Right ventricle myocardium inferior (tissue), 1 donor: ENCODE results near the gene DMKN. TPM values are rescaled to one million over a fixed set of nuclear protein-coding genes. Genes with fewer than 3 reads are reported as not detected.

Experiments used
- ATAC-seq: fragments of 200-7000 bp; cut with Tn5 transposase; one replicate; pipeline ENCODE4 v1.9.1; 2020; ENCODE audit warnings: mild to moderate bottlenecking, moderate library complexity
- DNase-seq: peaks from one replicate; pipeline ENCODE4 v3.0.0; 2021; ENCODE audit errors: missing footprints
- intact Hi-C: fragments of 100-400 bp; cut with DNase I; formaldehyde crosslinking; loops from one replicate; pipeline ENCODE4 v1.11.0; 2022
- total RNA-seq: library from RNA; stranded (reverse); fragmentation: NEBNext Ultra II Directional; extraction: Animal tissue kit (Norgen Biotek cat#: 25700); gene quantifications from one replicate; pipeline ENCODE4 v1.2.1, GENCODE V29; 2021
- donor health status: DM: no; HTN: yes; CAD: no; lungs with severe emphysema.

Gene DMKN
- total RNA-seq, 1 donor from 2014 or later = 3.4 TPM

DNA sequence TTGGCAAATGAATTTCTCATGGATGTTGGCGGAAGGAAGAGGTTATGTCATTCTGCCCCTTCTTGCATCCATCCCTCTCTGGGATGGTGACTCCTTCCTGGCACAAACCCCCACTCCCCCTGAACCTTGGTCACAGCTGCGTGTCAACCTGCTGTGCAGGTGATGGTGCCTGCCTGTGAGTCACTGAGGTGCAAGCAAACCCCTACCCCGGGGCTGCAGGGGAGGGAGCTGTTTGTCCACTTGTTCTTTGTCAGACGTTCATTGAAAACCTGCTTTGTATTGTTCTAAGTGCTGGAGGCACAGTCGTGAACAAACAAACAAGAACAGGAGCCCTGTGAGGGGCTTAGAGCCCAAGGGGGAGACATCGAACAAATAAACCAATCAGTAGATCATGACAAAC lies 17.8 kb upstream of the DMKN start:
- ATAC-seq (no peak), DNase-seq (no peak)
- intact Hi-C loops = no loop called here

DNA sequence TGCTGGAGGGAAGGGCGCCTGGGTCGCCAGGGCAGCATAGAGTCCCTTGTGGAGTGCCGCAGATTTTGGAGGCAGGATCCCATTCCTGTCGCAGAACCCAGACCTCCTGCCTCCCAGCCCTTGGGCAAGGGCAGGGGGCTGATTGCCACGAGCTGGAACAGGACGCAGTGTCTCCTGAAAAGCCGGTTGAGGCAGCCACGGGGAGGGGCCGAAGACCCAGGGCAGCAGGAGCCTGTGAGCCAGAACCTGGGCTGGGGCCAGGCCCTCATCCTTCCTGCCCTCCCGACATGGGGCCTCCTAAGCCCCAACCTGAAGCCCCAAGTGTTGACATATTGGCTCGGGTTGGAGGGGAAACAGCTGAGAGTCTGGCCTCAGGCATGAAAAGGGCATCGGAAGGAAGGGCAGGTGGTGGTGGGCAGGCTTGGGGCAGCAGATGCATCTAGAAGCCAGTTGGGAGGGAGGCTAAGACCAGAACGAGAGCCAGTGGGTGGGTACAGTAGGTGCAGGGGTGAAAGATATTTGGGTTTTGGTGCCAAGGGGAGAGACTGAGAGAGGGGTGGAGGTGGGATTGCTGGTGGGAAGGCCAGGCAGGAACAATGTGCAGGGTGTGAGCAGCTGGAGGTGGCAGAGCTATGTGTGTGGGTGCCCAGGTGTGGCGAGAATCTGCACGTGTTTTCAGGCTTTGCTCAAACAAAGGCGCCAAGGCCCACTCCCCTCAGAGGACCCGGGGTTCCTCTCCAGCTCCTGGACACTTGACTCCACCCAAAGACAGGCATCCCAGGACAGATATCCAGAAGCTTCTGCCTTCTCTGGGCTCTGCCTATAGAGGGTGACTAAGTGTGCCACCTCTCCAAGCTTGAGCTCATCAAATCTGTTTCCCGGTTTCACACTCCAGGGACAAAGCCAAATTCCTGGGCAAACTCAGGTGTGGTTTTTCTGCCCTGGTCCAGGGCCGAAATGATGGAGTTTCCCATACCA lies 16.1 kb upstream of the DMKN start:
- intact Hi-C loops = no loop called here
- ATAC-seq = no peak
- no peak for DNase-seq

DNA sequence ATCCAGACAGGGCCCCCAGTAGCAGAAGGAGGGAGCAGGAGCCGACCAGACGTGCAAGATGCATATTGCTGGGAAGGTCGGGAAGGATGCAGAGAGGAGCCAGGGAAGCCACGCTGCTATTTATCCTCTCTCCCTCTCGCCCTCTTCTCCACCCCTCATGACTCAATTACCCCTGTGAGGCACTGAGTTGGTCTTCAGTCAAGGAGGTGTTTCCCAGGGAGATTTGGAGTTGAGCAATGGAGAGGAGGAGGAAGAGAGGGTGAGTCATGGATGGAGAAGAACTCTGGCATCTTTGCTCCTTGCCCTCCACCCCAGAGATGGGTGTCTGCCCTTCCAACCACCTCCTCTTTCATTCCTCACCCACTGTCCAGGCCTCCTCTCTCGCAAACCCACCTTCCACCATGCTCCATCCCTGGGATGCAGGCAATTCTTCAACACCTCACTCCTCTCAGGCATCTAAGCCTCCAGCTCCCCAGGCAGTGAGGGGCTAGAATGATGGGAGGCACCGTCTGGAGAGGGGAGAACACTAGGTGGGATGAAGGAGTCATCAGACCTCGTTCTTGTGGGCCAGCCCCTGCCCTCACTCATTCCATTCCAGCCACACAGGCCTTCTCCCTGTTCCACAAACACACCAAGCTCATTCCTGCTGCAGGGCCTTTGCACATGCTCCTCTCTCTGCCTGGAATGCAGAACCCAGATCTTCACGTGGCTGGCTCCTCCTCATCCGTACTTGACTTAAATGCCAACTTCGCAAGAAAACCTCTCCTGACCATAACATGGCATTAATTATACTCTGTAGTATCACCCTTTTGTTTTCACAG lies 15.0 kb upstream of the DMKN start, which contains the start of gene SBSN:
TSS of gene SBSN (minus strand) at position 94 of the 821 bp plus-strand sequence. CDS start at position 64, 30 bp downstream.
- DNase-seq = no peak
- intact Hi-C loops = no loop called here
- no peak for ATAC-seq

DNA sequence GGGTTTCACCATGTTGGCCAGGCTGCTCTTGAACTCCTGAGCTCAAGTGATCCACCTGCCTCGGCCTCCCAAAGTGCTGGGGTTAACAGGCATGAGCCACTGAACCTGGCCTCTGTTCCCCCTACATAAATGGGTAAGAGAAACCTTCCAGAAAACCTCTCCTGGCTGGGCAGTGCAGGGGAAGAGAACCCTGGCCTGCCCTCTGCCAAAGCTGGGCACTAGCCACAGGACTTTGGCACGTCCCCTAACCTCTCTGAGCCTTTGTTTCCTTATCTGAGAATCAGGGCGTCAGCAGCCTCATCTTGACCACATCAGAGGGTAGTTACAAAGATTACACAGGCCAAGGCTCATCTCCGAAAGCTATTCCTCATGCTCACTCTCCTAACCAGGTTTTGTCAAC lies 12.4 kb upstream of the DMKN start:
- DNase-seq = no peak
- intact Hi-C loops = no loop called here
- no peak for ATAC-seq

DNA sequence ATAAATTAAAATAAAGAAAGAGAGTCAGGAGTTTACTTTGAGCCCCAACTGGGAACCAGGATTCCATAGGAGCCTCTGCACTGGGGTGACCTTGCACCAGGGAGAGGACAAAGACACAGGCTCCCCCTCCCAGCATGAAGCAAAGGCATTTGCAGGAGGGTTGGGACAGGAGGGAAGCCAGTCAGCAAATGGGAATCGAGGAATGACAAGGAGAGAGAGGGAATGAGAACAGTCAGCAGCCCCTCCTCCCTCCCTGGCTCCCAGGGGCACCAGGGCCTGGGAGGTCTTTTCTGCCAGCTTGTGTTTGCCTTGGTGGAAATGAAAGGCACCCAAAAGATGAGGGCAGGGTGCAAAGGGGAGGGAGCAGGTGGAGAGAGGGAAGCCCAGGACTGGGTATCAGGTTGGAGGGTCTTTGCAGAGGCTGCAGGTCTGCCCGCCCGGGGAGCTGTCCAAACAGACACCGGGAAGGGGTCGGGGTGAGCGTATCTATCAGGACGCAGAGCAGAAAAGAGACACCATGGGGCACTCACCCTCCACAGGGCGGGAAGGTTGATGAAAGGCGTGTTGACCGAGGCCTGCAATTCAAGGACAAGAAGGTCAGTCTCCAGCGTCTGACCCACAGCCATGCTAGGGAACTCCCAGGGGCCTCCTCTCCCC lies 10.9 kb upstream of the DMKN start:
- DNase-seq (no peak), ATAC-seq (no peak)
- intact Hi-C loops = no loop called here

DNA sequence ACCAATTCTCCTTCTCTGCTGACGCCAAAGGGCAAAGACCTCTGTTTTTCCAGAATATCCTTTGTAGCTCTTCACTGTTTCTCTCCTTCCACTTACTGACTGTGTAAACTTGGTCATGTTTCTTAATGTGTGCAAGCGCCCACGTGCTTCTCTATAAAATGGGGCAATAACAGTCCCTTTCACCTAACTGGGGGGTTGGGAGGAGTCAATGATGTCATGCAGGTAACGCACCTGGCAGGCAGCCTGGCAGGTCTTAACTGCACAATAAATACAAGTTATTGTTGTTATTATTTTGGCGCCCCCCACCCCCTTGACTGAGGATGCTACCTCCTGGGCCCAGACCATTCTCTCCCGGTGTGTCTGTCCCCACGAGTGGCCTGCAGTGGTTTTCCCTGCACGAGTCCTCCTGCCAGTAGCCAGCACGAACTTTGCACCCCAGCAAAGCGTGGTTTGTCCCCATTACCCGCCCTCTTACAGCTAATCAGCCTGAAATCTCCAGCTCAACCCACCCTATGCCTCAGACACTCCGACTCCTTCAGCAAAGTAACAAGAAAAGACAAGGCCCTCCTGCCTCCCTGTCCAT lies 9.4 kb upstream of the DMKN start:
- intact Hi-C loops = no loop called here
- DNase-seq (no peak), ATAC-seq (no peak)

DNA sequence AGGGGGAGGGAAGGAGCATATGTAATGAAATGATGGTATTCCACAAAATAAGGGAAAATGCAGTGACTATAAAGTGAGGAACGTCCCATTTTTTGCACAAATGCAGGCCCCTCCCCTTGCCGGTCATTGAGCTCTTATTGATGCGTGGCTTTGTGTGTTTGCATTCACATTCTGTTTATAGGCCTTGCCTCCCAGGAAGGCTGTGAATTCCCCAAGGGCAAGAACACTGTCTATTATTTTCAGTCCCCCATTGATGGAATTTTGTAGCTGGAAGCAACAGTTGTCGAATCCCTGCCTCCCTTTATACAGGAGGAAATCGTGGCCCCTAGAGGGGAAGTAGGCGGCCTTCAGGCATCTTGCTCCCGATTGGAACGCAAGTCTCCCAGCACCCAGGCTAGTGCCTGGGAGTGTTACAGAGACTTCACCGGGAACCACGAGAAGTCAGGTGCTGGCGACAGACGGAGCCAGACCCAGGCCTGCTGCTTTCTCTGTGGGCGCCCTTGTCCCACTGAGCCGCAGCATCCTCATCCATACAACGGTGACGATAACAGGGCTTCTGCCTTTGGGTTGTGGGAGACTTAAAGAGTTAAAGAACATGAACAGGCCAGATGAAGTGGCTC lies 7.8 kb upstream of the DMKN start:
- intact Hi-C loops = no loop called here
- ATAC-seq = no peak
- no peak for DNase-seq

DNA sequence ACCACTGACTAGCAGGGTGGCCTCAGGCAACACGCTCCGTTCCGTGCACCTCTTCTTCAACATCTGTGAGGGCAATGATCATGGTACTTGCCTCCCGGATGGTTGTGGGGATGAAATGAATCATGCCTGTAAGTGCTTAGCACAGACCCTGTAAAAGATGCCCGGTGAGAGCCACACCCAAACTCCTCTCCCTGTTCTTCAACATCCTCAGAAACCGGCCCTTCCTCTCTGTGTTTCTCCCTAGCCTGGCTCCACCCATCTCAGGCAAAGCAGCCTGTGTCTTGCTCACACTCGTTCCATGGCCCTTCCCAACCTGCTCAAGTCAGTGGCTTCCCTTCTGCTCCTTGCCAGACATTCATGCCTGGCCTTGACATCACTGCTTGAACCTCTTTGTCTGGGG lies 5.8 kb upstream of the DMKN start:
- intact Hi-C loops = no loop called here
- no peak for ATAC-seq
- DNase-seq = no peak

DNA sequence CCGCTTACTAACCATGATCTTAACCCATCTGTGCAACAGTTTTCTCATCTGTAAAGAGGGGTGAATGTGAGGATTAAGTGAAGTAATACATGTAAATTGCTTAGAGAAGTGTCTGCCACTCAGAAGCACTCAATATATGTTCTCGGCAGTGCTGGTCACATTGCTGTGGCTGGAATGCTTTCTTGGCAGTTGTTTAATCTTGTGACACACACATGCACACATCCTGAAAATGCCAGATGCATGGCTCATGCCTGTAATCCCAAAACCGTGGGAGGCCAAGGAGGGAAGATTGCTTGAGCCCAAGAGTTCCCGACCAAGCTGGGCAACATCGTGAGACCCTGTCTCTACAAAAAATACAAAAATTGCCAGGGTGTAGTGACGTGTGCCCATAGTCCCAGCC lies 4.9 kb upstream of the DMKN start:
- DNase-seq (no peak), ATAC-seq (no peak)
- intact Hi-C loops = no loop called here

DNA sequence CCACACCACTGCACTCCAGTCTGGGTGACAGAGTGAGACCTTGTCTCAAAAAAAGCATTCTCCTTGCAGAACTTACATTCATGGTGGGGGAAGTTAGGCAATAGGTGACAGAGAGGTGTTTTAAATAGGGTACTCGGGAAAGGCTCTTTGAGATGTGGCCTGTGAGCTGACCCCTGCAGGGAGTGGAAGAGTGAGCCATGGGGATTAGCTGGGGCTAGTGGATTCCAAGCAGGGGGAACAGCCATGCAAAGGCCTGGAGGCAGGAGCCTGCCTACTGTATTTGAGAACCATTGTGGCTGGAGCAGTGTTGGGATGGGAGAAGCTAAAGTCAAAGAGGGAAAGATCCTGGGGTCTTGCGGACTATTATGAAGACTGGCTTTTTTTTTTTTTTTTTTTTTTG lies 3.9 kb upstream of the DMKN start:
- DNase-seq (no peak), ATAC-seq (no peak)
- intact Hi-C loops = no loop called here

DNA sequence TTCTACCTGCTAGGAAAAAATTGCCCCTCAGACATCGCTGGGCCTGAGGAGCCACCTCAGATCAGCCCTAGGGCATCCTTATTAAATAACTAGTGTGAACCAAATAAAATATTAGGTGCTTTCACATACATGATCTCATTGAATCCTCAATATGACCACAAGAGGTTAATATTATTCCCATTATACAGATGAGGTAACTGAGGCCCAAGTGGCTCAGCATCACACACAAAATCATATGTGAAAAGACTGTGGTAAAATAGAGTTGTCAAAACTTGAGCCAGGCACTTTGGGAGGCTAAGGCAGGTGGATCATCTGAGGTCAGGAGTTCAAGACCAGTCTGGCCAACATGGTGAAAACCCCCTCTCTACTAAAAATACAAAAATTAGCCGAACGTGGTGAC lies 2.9 kb upstream of the DMKN start:
- no peak for ATAC-seq
- intact Hi-C loops = no loop called here
- no peak for DNase-seq

DNA sequence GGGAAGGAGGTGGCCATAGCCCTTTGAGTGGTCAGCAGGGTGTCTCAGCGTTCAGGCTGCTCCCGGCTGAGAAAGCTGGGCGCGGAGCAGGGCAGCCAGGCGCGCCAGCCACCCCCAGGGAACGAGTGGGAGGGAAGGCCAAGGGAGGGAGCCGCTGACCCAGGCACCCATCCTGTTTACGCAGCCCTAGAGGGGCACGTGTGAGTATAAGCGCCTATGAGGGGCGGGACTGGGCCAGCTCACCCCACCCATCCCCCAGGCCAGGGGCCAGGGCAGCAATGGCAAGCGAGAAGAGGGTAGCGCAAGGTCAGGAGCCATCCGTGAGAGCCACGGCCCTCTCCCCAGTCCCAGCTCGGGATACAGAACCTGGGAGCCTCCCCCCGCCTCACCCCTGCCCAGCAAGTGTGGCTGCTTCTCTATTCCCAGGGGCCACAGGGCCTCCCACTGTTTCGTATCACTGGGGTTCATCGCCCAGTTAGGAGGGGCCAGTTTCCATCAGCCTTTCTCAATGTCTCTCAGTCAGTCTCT lies 897 bp upstream of the DMKN start:
- DNase-seq (no peak), ATAC-seq (no peak)
- intact Hi-C loops = no loop called here

DNA sequence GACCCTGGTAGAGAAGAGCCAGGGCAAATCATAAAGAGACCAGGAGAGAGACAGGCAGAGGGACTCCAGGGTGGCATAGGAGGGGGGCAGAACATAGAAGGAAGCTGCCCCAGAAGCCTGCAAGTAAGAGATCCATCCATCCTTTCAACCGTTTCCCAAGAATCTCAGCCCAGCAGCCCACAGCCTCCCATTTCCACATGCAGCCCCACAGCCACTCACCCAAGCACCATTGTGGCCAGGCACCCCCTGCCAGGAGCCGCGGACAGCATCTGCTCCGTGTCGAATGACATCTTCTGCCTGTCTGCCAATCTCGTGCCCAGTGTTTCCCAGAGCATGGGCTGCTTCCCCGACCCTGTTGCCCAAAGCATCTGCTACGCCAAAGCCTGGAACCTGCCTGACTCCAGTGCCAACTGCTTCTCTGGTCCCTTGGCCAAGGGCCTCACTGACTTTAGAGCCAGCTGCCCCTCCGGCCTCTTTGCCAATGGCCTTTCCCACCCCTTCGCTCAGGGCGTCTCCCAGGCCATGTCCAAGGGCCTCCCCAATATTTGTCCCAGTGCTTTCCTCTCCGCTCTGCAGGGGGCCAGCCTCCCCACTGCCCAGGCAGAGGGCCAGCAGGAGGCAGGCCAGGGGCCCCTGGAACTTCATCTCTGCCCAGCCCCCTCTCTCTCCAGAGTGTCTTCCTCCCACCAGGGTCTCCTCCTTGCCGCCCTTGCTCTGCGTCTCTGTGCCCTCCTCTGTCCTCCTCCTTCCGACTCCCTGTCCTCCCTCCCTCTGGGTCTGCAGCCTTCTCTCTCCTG lies 420 bp downstream of the DMKN start:
- ATAC-seq (no peak), DNase-seq (no peak)
- intact Hi-C loops = no loop called here

DNA sequence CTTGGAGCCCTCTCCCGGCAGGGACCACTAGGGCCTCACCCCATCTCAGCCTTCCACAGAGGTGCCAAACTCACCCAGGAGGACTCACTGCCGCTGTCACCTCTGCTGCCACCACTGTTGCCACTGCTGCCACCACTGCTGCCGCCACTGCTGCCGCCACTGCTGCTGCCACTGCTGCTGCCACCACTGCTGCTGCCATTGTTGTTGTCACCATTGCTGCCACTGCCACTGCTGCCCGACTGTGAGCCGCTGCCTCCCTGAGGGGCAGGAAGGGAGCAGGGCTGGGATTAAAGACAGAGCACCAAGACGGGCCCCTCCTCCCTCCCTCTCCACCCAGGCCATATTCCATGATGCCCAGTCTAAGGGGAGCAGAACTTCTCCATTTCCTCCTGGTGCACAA lies 2.1 kb downstream of the DMKN start:
- ATAC-seq = no peak
- intact Hi-C loops = no loop called here
- DNase-seq = no peak

DNA sequence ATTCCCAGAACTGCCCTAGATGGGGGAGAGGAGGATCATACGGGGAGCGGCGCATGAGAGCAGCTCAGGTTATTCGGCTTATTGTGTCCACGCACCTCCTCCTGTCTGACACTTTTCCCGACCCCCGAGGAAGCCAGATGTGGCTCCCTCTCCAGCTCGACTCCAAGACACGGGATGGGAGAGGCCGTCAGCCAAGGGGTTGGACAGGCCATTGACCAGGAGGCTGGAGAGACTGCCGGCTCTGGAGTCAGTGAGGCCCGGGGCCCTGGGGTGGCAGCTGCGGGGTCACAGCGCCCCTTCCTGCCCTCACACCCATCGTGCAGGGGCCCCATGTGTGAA lies 2.9 kb downstream of the DMKN start:
- intact Hi-C loops = no loop called here
- DNase-seq (no peak), ATAC-seq (no peak)

DNA sequence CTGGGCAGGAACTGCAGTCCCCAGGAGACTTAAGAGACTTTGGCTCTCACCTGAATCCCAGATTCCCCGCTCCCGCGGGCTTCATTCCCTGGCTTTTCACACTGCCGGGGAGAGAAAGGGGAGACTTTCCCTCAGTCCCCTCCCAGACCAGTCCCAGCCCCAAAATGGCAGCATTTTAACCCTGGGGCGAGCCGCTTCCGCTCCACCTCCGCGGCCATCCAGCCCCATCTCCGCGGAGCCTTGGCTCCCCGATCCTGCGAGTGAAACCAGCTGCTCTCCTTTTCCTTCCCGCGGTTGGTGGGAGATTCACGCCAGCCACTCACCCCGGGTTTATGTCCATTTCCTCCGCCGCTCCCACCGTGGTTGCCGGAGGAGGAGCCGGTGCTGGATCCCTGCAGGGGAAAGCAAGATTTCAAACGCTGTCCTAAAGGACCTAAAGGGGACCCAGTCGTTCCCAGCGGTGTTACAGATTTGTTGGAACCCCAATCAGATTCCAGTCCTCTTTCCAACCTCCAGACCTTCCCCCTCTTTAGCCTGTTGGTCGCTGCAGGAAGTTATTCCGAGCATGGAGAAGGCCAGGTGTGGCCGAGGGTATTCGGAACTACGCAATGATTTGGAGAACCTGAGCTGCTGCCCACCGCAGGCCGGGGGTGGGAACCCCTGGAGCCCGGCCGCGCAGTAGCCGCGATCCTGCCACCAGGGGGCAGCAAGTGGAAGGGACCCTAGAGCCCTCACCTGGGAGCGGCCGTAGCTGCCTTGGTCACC lies 3.4 kb downstream of the DMKN start:
- DNase-seq = peak; percentile 85
- intact Hi-C loops = no loop called here
- ATAC-seq = no peak

DNA sequence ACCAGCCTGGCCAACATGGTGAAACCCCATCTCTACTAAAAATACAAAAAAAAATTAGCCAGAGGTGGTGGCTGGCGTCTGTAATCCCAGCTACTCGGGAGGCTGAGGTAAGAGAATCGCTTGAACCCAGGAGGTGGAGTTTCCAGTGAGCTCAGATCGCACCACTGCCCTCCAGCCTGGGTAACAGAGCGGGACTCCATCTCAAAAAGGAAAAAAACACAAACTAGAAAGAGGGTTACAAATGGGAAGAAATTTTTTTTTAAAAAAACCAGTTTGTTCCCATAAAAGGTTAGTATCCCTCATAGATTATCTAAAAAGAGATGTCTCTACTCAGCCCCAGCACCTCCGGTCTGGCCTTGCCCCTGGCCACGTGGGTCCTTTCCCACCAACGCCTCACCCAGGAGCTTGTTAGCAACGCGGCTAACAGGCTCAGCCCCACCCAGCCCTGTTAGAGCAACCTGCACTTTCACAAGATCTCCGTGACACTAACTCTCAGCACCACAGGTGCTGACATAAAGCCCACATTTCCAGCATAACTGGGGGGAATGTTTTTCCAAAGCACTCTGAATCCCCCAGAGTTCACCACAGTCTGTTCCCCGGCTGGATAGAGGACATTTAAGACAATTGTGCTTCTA lies 4.3 kb downstream of the DMKN start:
- intact Hi-C loops = no loop called here
- no peak for ATAC-seq
- no peak for DNase-seq
